OCI-LY3 (cell line): Measurements from ENCODE around the gene WDR31.
A peak's percentile ranks its signal among the peaks of the same experiment; 100 is the strongest.
"Not testable (repeated sequence)": the region's sequence is repeated elsewhere in the genome, so short reads cannot be mapped to it uniquely, and the experiment has no call there.

ENCODE experiments used
- H2AFZ ChIP-seq: fragments of 200-600, 300-600 bp; shearing (Covaris generic); 2 replicates; pipeline ENCODE4 v1.6.0; 2014; ENCODE audit warnings: antibody characterized with exemption, low read depth, low read length
- H3K27ac ChIP-seq: fragments of 200-600, 300-600 bp; sonication (generic); 2 replicates; pipeline ENCODE4 v1.5.1; 2014; ENCODE audit warnings: mild to moderate bottlenecking, low read length, moderate library complexity, mixed read lengths
- H3K27me3 ChIP-seq: fragments of 200-600, 300-600 bp; sonication (generic); 2 replicates; pipeline ENCODE4 v1.6.1; 2014; ENCODE audit warnings: low read depth, low read length, mixed read lengths
- H3K36me3 ChIP-seq: fragments of 200-600, 300-600 bp; sonication (generic); replicated peaks from 2 replicates; pipeline ENCODE3; 2014; ENCODE audit warnings: low read depth, low read length, mixed read lengths
- H3K4me1 ChIP-seq: fragments of 300-600, 200-600 bp; sonication (generic); 2 replicates; pipeline ENCODE4 v1.6.1; 2014; ENCODE audit warnings: low read length, mixed read lengths
- H3K4me2 ChIP-seq: fragments of 200-600, 300-600 bp; sonication (generic); 2 replicates; pipeline ENCODE4 v1.6.1; 2014; ENCODE audit warnings: low read length, mixed read lengths
- H3K4me3 ChIP-seq: fragments of 300-600, 200-600 bp; sonication (generic); 2 replicates; pipeline ENCODE4 v1.5.1; 2014; ENCODE audit warnings: antibody characterized with exemption, mild to moderate bottlenecking, low read length, moderate library complexity
- H3K79me2 ChIP-seq: fragments of 300-600, 200-600 bp; shearing (Covaris generic); 2 replicates; pipeline ENCODE4 v1.6.1; 2014; ENCODE audit warnings: mild to moderate bottlenecking, low read length, mixed read lengths
- H3K9ac ChIP-seq: fragments of 300-600, 200-600 bp; shearing (Covaris generic); 2 replicates; pipeline ENCODE4 v1.6.0; 2014; ENCODE audit warnings: mild to moderate bottlenecking, low read length, moderate library complexity
- H3K9me3 ChIP-seq: fragments of 200-600, 300-600 bp; shearing (Covaris generic); 2 replicates; pipeline ENCODE4 v1.6.1; 2014; ENCODE audit warnings: low read length, mixed read lengths; ENCODE audit not compliant: insufficient read depth
- H4K20me1 ChIP-seq: fragments of 200-600, 300-600 bp; sonication (generic); 2 replicates; pipeline ENCODE4 v1.6.1; 2016; ENCODE audit warnings: low read length, mixed read lengths; ENCODE audit not compliant: insufficient read depth
- CTCF ChIP-seq: fragments of 200-600, 300-600 bp; sonication (generic); IDR thresholded peaks from 2 replicates; pipeline ENCODE4 v1.5.1; 2014; ENCODE audit warnings: antibody characterized with exemption, low read length, low read depth
- EZH2phosphoT487 ChIP-seq: fragments of 200-600 bp; shearing (Covaris generic); IDR thresholded peaks from 2 replicates; pipeline ENCODE4 v1.6.1; 2018; ENCODE audit warnings: antibody characterized with exemption, mixed run types, low read depth

WDR31 gene

GRCh38 chr9:113386571-113387393 is 46.7 kb upstream of the WDR31 start:
- Histone ChIP-seq H3K4me2 (no peak overlapping the region), H3K9me3 (no peaks in the 10 kb centered on the region), H3K79me2 (no peaks in the 10 kb centered on the region), H2AFZ (no peak overlapping the region), H3K4me3 (no peak overlapping the region), H3K27ac (no peak overlapping the region), H3K27me3 (no peaks in the 10 kb centered on the region), H4K20me1 (no peaks in the 10 kb centered on the region), H3K4me1 (no peaks in the 10 kb centered on the region), H3K36me3 (peaks cover 18% of the 10 kb centered on the region), H3K9ac (no peak overlapping the region)
- TF ChIP-seq EZH2phosphoT487: no peak
- no peak for TF ChIP-seq CTCF

DNA sequence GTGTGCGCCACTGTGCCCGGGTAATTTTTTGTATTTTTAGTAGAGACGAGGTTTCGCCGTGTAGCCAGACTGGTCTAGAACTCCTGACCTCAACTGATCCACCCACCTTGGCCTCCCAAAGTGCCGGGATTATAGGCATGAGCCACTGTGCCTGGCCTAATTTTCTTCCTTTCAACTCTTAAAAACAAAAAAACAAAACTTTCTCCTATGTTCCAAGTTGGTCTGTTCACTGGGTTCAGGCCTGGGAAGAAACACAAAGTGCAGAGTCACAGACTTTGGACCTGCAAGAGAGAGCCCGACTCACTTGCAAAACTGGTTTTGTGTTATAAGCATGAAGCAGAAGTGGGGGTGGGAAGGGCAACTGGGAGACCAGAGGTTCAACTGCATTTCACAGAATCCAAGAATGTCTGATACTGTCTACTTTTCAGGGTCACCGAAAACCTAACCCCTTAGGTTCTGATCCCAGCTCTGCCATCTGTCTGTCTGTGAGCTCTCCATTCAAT is 41.9 kb upstream of the WDR31 start:
- Histone ChIP-seq H3K4me2 (no peak overlapping the region), H4K20me1 (no peaks in the 10 kb centered on the region), H3K27me3 (no peaks in the 10 kb centered on the region), H3K27ac (no peak overlapping the region), H3K9me3 (no peaks in the 10 kb centered on the region), H3K36me3 (peaks cover under 1% of the 10 kb centered on the region), H3K4me3 (no peak overlapping the region), H3K9ac (no peak overlapping the region), H2AFZ (no peak overlapping the region), H3K79me2 (no peaks in the 10 kb centered on the region), H3K4me1 (peaks cover 38% of the 10 kb centered on the region)
- no peak for TF ChIP-seq EZH2phosphoT487
- no peak for TF ChIP-seq CTCF

GRCh38 chr9:113381441-113381840 is 41.4 kb upstream of the WDR31 start:
- H3K36me3 ChIP-seq, H3K27ac ChIP-seq, H3K9me3 ChIP-seq, H3K9ac ChIP-seq, H3K4me3 ChIP-seq, H3K27me3 ChIP-seq, H2AFZ ChIP-seq, H4K20me1 ChIP-seq, H3K79me2 ChIP-seq, H3K4me2 ChIP-seq: not testable (repeated sequence)
- H3K4me1 ChIP-seq: peaks cover 38% of the 10 kb centered on the region

GRCh38 chr9:113380869-113381378 is 40.8 kb upstream of the WDR31 start:
- no peaks in the 10 kb centered on the region for H3K36me3 ChIP-seq
- H3K27ac ChIP-seq: peak overlapping the region; percentile 57
- 0 out of 2 replicates have a peak overlapping the region, but pooled peaks have one; percentile 20 for H2AFZ ChIP-seq

GRCh38 chr9:113379829-113380210 is 39.7 kb upstream of the WDR31 start:
- H3K4me3 ChIP-seq, H4K20me1 ChIP-seq, H3K27me3 ChIP-seq, H2AFZ ChIP-seq, H3K4me2 ChIP-seq, H3K9me3 ChIP-seq, H3K36me3 ChIP-seq, H3K9ac ChIP-seq: not testable (repeated sequence)
- H3K4me1 ChIP-seq: peaks cover 43% of the 10 kb centered on the region
- peak overlapping the region; percentile 71 for H3K27ac ChIP-seq
- H3K79me2 ChIP-seq: peaks cover 11% of the 10 kb centered on the region

More at GRCh38 chr9:113380869-113381378, 40.8 kb upstream of the WDR31 start:
- Histone ChIP-seq H3K4me1 (peaks cover 38% of the 10 kb centered on the region), H4K20me1 (no peaks in the 10 kb centered on the region), H3K79me2 (peaks cover 4% of the 10 kb centered on the region), H3K4me3 (peak overlapping the region; percentile 25), H3K4me2 (peak overlapping the region; percentile 59), H3K9ac (peak overlapping the region; percentile 24; the same call in 1 of the 2 replicates), H3K27me3 (no peaks in the 10 kb centered on the region), H3K9me3 (no peaks in the 10 kb centered on the region)
- no peak for TF ChIP-seq CTCF
- TF ChIP-seq EZH2phosphoT487: no peak

DNA sequence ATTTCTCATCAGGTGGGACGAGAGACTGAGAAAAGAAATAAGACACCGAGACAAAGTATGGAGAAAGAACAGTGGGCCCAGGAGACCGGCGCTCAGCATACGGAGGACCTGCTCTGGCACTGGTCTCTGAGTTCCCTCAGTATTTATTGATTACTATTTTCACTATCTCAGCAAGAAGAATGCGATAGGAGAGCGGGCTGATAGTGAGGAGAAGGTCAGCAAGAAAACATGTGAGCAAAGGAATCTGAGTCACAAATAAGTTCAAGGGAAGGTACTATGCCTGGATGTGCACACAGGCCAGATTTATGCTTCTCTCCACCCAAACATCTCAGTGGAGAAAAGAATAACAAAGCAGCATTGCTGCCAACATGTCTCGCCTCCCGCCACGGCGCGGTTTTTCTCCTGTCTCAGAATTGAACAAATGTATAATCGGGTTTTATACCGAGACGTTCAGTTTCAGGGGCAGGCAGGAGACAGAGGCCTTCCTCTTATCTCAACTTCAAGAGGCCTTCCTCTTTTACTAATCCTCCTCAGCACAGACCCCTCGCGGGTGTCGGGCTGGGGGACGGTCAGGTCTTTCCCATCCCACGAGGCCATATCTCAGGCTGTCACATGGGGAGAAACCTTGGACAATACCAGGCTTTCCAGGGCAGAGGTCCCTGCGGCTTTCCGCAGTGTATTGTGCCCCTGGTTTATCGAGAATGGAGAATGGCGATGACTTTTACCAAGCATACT is 39.2 kb upstream of the WDR31 start:
- Histone ChIP-seq H3K4me1 (peaks cover 43% of the 10 kb centered on the region), H2AFZ (peak overlapping the region; percentile 26; the same call in 1 of the 2 replicates), H3K27ac (peak overlapping the region; percentile 71), H3K4me2 (peak overlapping the region; percentile 36), H3K36me3 (peaks cover 12% of the 10 kb centered on the region), H3K9ac (peak overlapping the region; percentile 45; the same call in 1 of the 2 replicates), H3K79me2 (peaks cover 11% of the 10 kb centered on the region)
- not testable (repeated sequence) for H3K9me3 ChIP-seq, H3K27me3 ChIP-seq, H4K20me1 ChIP-seq, H3K4me3 ChIP-seq
